Activated CD8-positive, alpha-beta memory T cell treated with anti-CD3 and anti-CD28 coated beads for 4 hours (primary cell): ENCODE measurements around the gene USH2A.

Source experiments
- DNase-seq, 2 donors: peaks; one replicate each; pipeline ENCODE4 v3.0.0-alpha.2; 2020; ENCODE audit warnings: low read depth in 2 of 2

The USH2A gene

GRCh38 chr1:215875712-215876111 lies 547.5 kb downstream of the USH2A start:
- no peak for DNase-seq

GRCh38 chr1:215875236-215875635 lies 548.0 kb downstream of the USH2A start:
- DNase-seq: no peak

- no peak for DNase-seq
Measured at GRCh38 chr1:215872658-215873057, 550.6 kb downstream of the USH2A start.

- DNase-seq: no peak
Measured at GRCh38 chr1:215868500-215868899, 554.7 kb downstream of the USH2A start.

- no peak for DNase-seq
Measured at GRCh38 chr1:215865060-215865459, 558.2 kb downstream of the USH2A start.

- no peak for DNase-seq
Measured at GRCh38 chr1:215863796-215864195, 559.5 kb downstream of the USH2A start.

GRCh38 chr1:215860833-215861232 lies 562.4 kb downstream of the USH2A start:
- no peak for DNase-seq

- no peak for DNase-seq
Measured at GRCh38 chr1:215857317-215857716, 565.9 kb downstream of the USH2A start.

- DNase-seq: no peak
Measured at GRCh38 chr1:215845234-215845891, 577.9 kb downstream of the USH2A start.

- DNase-seq: no peak
Measured at GRCh38 chr1:215844777-215845176, 578.5 kb downstream of the USH2A start.

- DNase-seq: no peak
Measured at GRCh38 chr1:215844266-215844665, 579.0 kb downstream of the USH2A start.

- no peak for DNase-seq
Measured at GRCh38 chr1:215842905-215843304, 580.3 kb downstream of the USH2A start.

GRCh38 chr1:215835951-215836350 lies 587.3 kb downstream of the USH2A start:
- DNase-seq: no peak

GRCh38 chr1:215833941-215834729 lies 589.1 kb downstream of the USH2A start:
- DNase-seq: no peak

- no peak for DNase-seq
Measured at GRCh38 chr1:215830226-215830810, 592.9 kb downstream of the USH2A start.

GRCh38 chr1:215825056-215825455 lies 598.2 kb downstream of the USH2A start:
- no peak for DNase-seq

GRCh38 chr1:215824245-215824644 lies 599.0 kb downstream of the USH2A start:
- DNase-seq: no peak

- no peak for DNase-seq
Measured at GRCh38 chr1:215819114-215819513, 604.1 kb downstream of the USH2A start.

GRCh38 chr1:215807911-215808436 lies 615.3 kb downstream of the USH2A start:
- no peak for DNase-seq

- DNase-seq: no peak
Measured at GRCh38 chr1:215807218-215807617, 616.0 kb downstream of the USH2A start.

- no peak for DNase-seq
Measured at GRCh38 chr1:215797859-215798258, 625.4 kb downstream of the USH2A start.

GRCh38 chr1:215794156-215794555 lies 629.1 kb downstream of the USH2A start:
- no peak for DNase-seq

GRCh38 chr1:215793180-215793579 lies 630.1 kb downstream of the USH2A start:
- no peak for DNase-seq
